HG03064 (cell line): ENCODE data around the gene HNRNPAB.
"Not testable (repeated sequence)": the region's sequence is repeated elsewhere in the genome, so short reads cannot be mapped to it uniquely, and the experiment has no call there.

Experiments used
- ATAC-seq: cut with Tn5 transposase; IDR thresholded peaks from one replicate; pipeline ENCODE4 v1.9.1; 2021; ENCODE audit warnings: low read depth; ENCODE audit not compliant: unreplicated experiment

HNRNPAB gene

GRCh38 chr5:178241231-178241663 is 36.9 kb downstream of the HNRNPAB start:
- ATAC-seq, result no peak

GRCh38 chr5:178241688-178242231 is 37.4 kb downstream of the HNRNPAB start:
- ATAC-seq, result no peak

DNA sequence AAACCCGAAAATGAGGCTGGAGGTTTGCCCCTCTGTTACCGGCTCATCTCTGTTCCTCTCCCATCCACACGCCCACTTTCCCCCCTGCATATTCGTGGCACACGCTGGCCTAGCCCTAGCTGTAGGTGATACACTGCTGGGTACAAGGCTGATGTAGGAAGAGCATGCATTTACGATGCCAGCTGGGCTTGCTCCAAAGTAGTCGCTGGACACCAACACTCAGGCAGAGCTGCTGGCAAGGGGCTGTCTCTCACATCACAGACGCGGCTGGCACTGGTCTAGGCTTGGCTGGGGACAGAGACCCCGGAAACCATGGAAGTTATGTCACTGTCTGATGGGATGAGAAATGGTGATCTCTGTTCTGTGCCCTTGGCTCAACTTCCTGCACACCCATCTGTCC is 38.1 kb downstream of the HNRNPAB start:
- ATAC-seq, result no peak

DNA sequence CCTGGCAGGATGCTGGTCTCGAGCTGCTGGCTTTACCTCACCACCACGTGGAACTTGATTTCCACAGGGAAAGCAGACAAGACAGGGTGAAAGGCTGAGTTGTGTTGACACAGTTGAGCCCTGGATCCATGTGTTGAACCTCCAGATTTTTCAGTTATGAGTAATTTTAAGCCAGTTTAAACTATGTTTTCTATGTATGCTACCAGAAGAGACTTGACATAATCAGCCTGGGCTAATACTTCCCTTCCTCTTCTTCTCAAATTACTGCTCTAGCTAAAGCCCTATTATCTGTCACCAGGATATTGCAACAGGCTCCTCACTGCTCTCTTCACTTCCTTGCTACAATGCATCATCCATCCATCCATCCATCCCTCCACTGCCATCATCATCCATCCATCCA is 40.2 kb downstream of the HNRNPAB start:
- no peak for ATAC-seq

- no peak for ATAC-seq
Observed at GRCh38 chr5:178245389-178245788, 41.1 kb downstream of the HNRNPAB start.

DNA sequence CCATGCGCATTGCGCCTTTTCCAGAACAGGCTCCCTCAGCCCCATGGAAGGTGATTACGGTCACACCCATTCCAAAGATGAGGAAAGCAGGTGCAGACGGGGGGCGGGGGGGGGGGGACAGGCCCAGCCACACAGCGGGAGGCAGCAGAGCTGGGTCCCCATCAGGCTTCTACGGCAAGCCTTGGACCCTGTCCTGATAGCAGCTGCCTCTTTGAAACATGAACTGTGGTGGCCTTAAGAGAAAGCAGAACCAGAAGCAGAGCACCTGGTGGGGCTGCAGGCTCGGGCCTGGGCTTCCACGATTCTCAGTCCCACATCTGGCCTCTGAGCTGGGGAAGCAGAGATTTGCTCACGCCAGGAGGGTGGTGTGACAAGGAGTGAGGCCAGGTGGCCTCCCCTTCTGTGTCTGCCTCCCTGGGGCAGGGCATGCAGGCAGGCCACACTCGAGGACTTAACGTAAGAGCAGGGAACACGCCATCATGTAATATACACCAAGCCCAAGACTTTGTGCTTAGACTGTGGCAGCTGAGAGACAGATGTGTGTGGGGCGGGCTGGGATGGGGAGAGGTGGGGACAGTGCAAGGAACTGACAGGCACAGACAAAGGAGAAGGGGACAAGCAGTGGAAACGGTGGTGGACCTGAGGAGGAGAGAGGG is 42.4 kb downstream of the HNRNPAB start:
- no peak for ATAC-seq

- no peak for ATAC-seq
Observed at GRCh38 chr5:178247481-178248456, 43.4 kb downstream of the HNRNPAB start.

GRCh38 chr5:178248750-178249149 is 44.4 kb downstream of the HNRNPAB start:
- no peak for ATAC-seq

GRCh38 chr5:178249191-178249989 is 45.1 kb downstream of the HNRNPAB start:
- ATAC-seq, result no peak

DNA sequence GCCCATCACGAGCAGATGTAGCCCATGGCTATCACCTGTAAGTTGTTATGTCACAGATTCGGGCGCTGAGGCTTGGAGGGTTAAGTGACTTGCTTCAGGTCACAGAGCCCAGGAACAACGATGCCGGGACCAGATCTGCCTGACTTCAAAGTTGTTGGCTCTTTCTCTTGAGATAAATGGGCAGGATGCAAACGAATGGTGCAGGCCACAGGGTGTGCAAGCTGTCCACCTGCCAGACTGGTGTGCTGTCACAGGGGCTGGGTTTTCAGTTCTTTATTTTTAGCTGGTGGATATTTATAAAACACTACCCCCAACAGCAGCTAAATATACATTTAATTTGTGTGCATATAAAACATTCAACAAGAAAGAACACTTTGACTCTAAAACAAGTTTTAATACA is 45.9 kb downstream of the HNRNPAB start:
- no peak for ATAC-seq

- no peak for ATAC-seq
Observed at GRCh38 chr5:178252258-178252657, 47.9 kb downstream of the HNRNPAB start.

DNA sequence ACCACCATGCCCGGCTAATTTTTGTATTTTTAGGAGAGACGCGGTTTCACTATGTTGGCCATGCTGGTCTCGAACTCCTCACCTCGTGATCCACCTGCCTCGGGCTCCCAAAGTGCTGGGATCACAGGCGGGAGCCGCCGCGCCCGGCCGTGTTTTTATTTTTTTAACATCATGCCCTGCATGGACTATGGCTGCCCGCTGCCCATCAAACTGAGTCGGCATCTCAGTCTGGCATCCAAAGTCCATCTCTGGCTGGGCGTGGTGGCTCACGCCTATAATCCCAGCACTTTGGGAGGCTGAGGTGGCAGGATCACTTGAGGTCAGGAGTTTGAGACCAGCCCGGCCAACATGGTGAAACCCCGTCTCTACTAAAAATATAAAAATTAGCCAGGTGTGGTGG is 49.3 kb downstream of the HNRNPAB start:
- ATAC-seq, result not testable (repeated sequence)

GRCh38 chr5:178256746-178257145 is 52.4 kb downstream of the HNRNPAB start:
- ATAC-seq, result no peak

GRCh38 chr5:178257650-178258049 is 53.3 kb downstream of the HNRNPAB start:
- no peak for ATAC-seq

DNA sequence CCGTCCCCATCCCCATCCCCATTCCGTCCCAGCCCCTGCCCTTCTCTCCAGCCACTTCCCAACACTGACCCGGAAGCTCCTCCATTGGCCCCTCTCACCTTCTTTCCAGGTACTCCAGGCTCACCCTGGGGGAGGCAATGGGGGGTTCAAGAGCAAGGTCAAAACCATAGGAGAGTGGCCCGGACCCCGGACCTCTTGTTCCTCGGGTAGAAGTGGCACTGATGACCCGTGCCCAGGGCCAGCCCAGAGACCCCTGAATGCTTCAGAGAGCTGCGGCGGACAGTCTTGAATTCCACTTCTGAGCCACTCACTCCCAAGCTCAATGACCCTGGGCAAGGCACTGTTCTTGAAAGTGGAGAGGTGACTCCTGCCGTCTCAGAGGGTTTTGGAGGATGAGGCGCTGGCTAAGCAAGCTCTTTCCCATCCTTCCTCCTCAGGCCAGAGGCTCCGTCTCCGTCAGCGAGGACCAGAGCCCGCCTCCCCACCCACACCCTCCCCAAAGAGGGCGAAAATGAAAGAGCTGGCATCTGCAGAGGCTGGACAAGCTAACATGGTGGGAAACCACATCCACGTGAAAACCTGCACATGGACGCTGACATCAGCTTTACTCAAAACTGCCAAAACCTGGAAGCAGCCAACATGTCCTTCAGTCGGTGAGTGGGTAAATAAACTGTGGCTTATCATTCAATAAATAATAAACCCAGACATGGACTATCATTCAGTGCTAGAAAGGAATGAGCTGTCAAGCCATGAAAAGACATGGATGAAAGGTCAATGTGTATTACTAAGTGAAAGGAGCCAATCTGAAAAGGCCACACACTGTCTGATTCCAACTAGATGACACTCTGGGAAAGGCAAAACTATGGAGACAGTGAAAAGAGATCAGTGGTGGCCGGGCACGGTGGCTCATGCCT is 55.5 kb downstream of the HNRNPAB start:
- no peak for ATAC-seq
